ENCODE data around the gene RRAS2.

DNA sequence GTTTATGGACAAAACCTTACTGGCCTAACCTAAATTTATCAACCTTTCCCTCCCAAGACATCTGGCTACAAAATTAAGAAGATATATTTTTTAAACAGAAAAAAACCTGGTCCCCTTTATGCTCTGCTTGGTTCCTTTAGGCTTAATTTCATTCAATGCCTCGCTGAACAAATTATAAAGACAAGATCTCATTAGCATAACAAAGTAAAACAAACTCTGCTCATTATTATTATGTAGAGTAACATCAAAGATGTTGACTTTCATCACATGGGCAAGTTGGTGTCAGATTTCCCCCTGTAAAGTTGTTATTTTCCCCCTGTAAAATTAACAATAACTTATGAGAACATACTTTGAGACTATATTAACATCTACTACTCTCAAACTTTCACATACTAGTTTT lies 11.0 kb downstream of the RRAS2 start:
- TF ChIP-seq, protein P1, sequence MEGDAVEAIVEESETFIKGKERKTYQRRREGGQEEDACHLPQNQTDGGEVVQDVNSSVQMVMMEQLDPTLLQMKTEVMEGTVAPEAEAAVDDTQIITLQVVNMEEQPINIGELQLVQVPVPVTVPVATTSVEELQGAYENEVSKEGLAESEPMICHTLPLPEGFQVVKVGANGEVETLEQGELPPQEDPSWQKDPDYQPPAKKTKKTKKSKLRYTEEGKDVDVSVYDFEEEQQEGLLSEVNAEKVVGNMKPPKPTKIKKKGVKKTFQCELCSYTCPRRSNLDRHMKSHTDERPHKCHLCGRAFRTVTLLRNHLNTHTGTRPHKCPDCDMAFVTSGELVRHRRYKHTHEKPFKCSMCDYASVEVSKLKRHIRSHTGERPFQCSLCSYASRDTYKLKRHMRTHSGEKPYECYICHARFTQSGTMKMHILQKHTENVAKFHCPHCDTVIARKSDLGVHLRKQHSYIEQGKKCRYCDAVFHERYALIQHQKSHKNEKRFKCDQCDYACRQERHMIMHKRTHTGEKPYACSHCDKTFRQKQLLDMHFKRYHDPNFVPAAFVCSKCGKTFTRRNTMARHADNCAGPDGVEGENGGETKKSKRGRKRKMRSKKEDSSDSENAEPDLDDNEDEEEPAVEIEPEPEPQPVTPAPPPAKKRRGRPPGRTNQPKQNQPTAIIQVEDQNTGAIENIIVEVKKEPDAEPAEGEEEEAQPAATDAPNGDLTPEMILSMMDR (IDR thresholded peaks at IDR 0.05; ENCODE audit: insufficient read depth, low read depth, low read length): no peak
- TF ChIP-seq EZH2 (IDR thresholded peaks at IDR 0.05; ENCODE audit: insufficient read depth, low read length): no peak

All from astrocyte (in vitro differentiated cells and primary cell).